Choroid plexus epithelial cell (primary cell): ENCODE data around the gene PHLPP1.

Experiments used
- DNase-seq: peaks from one replicate; pipeline ENCODE4 v3.0.0-alpha.2; 2010; ENCODE audit warnings: low read depth
- H3K4me3 ChIP-seq: 2 replicates; pipeline ENCODE4 v1.5.1; 2011; ENCODE audit warnings: low read depth, mild to moderate bottlenecking, control low read depth, low read length, moderate library complexity
- CTCF ChIP-seq: conservative IDR thresholded peaks from 2 replicates; pipeline ENCODE4 v1.5.1; 2011; ENCODE audit warnings: low read depth, mild to moderate bottlenecking, control low read depth, inconsistent platforms, low read length, moderate library complexity

Gene PHLPP1

GRCh38 chr18:62979176-62979575, 263.8 kb downstream of the PHLPP1 start:
- no peak overlapping the region for H3K4me3 ChIP-seq
- peak; percentile 90 for DNase-seq
- TF ChIP-seq CTCF = no peak

GRCh38 chr18:62979900-62980299, 264.6 kb downstream of the PHLPP1 start:
- no peak for DNase-seq
- H3K4me3 ChIP-seq = no peak overlapping the region
- TF ChIP-seq CTCF = no peak

GRCh38 chr18:62981566-62981965, 266.2 kb downstream of the PHLPP1 start:
- no peak for TF ChIP-seq CTCF
- H3K4me3 ChIP-seq = no peak overlapping the region

GRCh38 chr18:62982600-62983251, 267.4 kb downstream of the PHLPP1 start:
- peak; percentile 91 for TF ChIP-seq CTCF
- H3K4me3 ChIP-seq = peak overlapping the region; percentile 43
- DNase-seq = peak; percentile 79

More at GRCh38 chr18:62981566-62981965, 266.2 kb downstream of the PHLPP1 start:
- no peak for DNase-seq

- no peak for TF ChIP-seq CTCF
- no peak for DNase-seq
- no peak overlapping the region for H3K4me3 ChIP-seq
Observed at GRCh38 chr18:62984656-62985315, 269.4 kb downstream of the PHLPP1 start.

- H3K4me3 ChIP-seq = no peak overlapping the region
- no peak for DNase-seq
- TF ChIP-seq CTCF = no peak
Observed at GRCh38 chr18:62986490-62986889, 271.1 kb downstream of the PHLPP1 start.
